ENCODE data around the gene SYNC.
"Not testable (repeated sequence)": the region's sequence is repeated elsewhere in the genome, so short reads cannot be mapped to it uniquely, and the experiment has no call there.

The SYNC gene

GRCh38 chr1:32713081-32713480 lies 10.5 kb upstream of the SYNC start:
- no peak for TF ChIP-seq CTCF (conservative IDR thresholded peaks at IDR 0.05)
- H3K27ac ChIP-seq = no peak overlapping the region

- H3K27ac ChIP-seq = not testable (repeated sequence)
Measured at GRCh38 chr1:32711221-32711620, 8.7 kb upstream of the SYNC start.

GRCh38 chr1:32709476-32709875 lies 6.9 kb upstream of the SYNC start:
- TF ChIP-seq ZFX (IDR thresholded peaks at IDR 0.05) (no peak), CTCF (conservative IDR thresholded peaks at IDR 0.05) (no peak)
- H3K27ac ChIP-seq = no peak overlapping the region

- TF ChIP-seq CTCF (conservative IDR thresholded peaks at IDR 0.05) = no peak
- no peak overlapping the region for H3K27ac ChIP-seq
Measured at GRCh38 chr1:32709075-32709474, 6.5 kb upstream of the SYNC start.

- TF ChIP-seq ZFX (IDR thresholded peaks at IDR 0.05) (no peak), CTCF (conservative IDR thresholded peaks at IDR 0.05) (no peak)
- H3K27ac ChIP-seq = peak overlapping the region; percentile 33
Measured at GRCh38 chr1:32706491-32706890, 3.9 kb upstream of the SYNC start.

GRCh38 chr1:32705516-32705915 lies 2.9 kb upstream of the SYNC start:
- TF ChIP-seq ZFX (IDR thresholded peaks at IDR 0.05) (no peak), CTCF (conservative IDR thresholded peaks at IDR 0.05) (no peak)
- H3K27ac ChIP-seq = no peak overlapping the region

- no peak overlapping the region for H3K27ac ChIP-seq
- TF ChIP-seq CTCF (conservative IDR thresholded peaks at IDR 0.05) (no peak), ZFX (IDR thresholded peaks at IDR 0.05) (no peak)
Measured at GRCh38 chr1:32703479-32704291, 1.1 kb upstream of the SYNC start.

GRCh38 chr1:32701951-32702598 lies 495 bp downstream of the SYNC start:
- H3K27ac ChIP-seq = no peak overlapping the region
- TF ChIP-seq CTCF (conservative IDR thresholded peaks at IDR 0.05) = no peak
- no peak for TF ChIP-seq ZFX (IDR thresholded peaks at IDR 0.05)
